Ovary (tissue), 9 donors: Measurements from ENCODE around the gene ZMYM4. TPM values are rescaled to one million over a fixed set of nuclear protein-coding genes. Genes with fewer than 3 reads are reported as not detected.

Experiments
- DNase-seq, 5 donors: peaks; one replicate each; pipeline ENCODE4 v3.0.0-alpha.2; 2019 to 2020
- H3K27ac ChIP-seq, 2 donors: fragments of 200-600 bp; one replicate each; pipeline versions ENCODE4 v1.5.1 to v1.8.0; 2019 to 2022
- H3K27me3 ChIP-seq: fragments of 200-600 bp; one replicate; pipeline ENCODE4 v1.8.0; 2022
- H3K36me3 ChIP-seq: fragments of 200-600 bp; sonication (generic); one replicate; pipeline ENCODE4 v1.5.1; 2019
- H3K4me1 ChIP-seq: one replicate; pipeline ENCODE4 v1.8.1; 2013; ENCODE audit warnings: mild to moderate bottlenecking, moderate library complexity; ENCODE audit not compliant: insufficient read depth
- H3K4me3 ChIP-seq: fragments of 200-600 bp; sonication (generic); one replicate; pipeline ENCODE4 v1.5.1; 2017
- H3K9me3 ChIP-seq, 2 donors: fragments of 200-600 bp in 1 of 2; sonication (generic) in 1 of 2; one replicate each; pipeline versions ENCODE4 v1.5.1 to v1.8.1; 2013 to 2019; ENCODE audit warnings: mild to moderate bottlenecking in 1 of 2, moderate library complexity in 1 of 2
- EP300 ChIP-seq: sonication (generic); formaldehyde crosslinking; IDR thresholded peaks from one replicate; pipeline ENCODE4 v1.6.1; 2017; ENCODE audit warnings: antibody characterized with exemption
- POLR2A ChIP-seq: fragments of 450-650 bp; IDR thresholded peaks from one replicate; pipeline ENCODE4 v1.6.1; 2017; ENCODE audit warnings: antibody characterized with exemption, mild to moderate bottlenecking, moderate library complexity
- WGBS, 3 donors: extraction: QIAGEN DNeasy Blood & Tissue Kit in 1 of 3; methylation state at CpG; one replicate each; pipeline versions ENCODE4 v1.1.5 to v1.1.7; 2013 to 2017; 5-methylcytosine and 5-hydroxymethylcytosine counted together
- intact Hi-C, 4 donors: fragments of 100-400 bp; cut with DNase I; formaldehyde crosslinking; loops; one replicate each; pipeline versions ENCODE4 v1.11.0 to v1.15.1; 2022 to 2023
- polyA plus RNA-seq, 2 donors: library from polyadenylated mRNA; stranded (reverse); fragments of 200-250 nt in 1 of 2; fragments of 350-450 nt in 1 of 2; fragmentation: Illumina TruSeq in 1 of 2; extraction: RNeasy Lipid Tissue Mini Kit (QIAGEN cat#74804) in 1 of 2; gene quantifications; one replicate each; pipeline ENCODE4 v1.2.3, GENCODE V29; 2013 to 2014
- total RNA-seq, 7 donors: library from RNA; depleted of rRNA in 2 of 7; stranded (reverse); fragments of >200 nt in 2 of 7; fragmentation: NEBNext Ultra II Directional in 3 of 7; extraction: Animal tissue kit (Norgen Biotek cat#: 25700) in 3 of 7; gene quantifications; one replicate each; pipeline versions ENCODE4 v1.1.0 to v1.2.4, GENCODE V29; 2016 to 2023
- TF ChIP-seq, protein P1 (sequence below), 3 donors: fragments of 450-650 bp in 2 of 3; fragments of 200-600 bp in 1 of 3; IDR thresholded peaks; one replicate each; pipeline versions ENCODE4 v1.5.1 to v1.8.0; 2016 to 2022; ENCODE audit warnings: antibody characterized with exemption in 3 of 3, mild to moderate bottlenecking in 1 of 3
- donor health status: DM: no; HTN: no; CAD: no; lungs with moderate emphysema.
- donor health status: DM: no; HTN: no; CAD: no.
- donor health status: Bipolar disorder and iron deficiency.
- donor health status: DM: yes; HTN: yes; CAD: no.
- donor health status: DM: no; HTN: no; CAD: no.
- donor health status: DM: yes; HTN: yes; CAD: no.

ZMYM4 gene
- total and polyA plus RNA-seq, 9 donors: 15.9 to 77.2 (median 52.2) TPM

DNA sequence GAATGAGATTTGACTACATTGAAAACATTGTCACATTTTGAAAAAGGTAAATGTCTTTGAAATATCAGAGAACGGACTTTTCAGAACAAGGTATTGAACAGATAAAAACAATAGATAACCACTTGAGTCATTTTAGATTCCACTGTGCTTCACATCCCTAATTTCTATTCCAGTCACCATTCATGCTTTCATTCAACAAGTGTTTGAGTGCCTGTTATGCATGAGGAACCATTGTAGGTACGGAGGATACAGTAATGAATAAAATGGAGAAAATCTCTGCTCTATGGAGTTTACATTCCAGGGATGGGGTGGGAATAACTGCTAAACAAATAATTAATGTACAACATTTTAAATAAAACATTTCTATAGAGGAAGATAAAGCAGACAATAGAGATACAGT, 26.3 kb downstream of the ZMYM4 start:
- WGBS, 3 donors: 94 to 98% (median 95%) methylated on average over 2 of the region's 2 CpGs
- TF ChIP-seq EP300 (no peak), POLR2A (no peak)
- TF ChIP-seq, protein P1, sequence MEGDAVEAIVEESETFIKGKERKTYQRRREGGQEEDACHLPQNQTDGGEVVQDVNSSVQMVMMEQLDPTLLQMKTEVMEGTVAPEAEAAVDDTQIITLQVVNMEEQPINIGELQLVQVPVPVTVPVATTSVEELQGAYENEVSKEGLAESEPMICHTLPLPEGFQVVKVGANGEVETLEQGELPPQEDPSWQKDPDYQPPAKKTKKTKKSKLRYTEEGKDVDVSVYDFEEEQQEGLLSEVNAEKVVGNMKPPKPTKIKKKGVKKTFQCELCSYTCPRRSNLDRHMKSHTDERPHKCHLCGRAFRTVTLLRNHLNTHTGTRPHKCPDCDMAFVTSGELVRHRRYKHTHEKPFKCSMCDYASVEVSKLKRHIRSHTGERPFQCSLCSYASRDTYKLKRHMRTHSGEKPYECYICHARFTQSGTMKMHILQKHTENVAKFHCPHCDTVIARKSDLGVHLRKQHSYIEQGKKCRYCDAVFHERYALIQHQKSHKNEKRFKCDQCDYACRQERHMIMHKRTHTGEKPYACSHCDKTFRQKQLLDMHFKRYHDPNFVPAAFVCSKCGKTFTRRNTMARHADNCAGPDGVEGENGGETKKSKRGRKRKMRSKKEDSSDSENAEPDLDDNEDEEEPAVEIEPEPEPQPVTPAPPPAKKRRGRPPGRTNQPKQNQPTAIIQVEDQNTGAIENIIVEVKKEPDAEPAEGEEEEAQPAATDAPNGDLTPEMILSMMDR (IDR thresholded peaks at IDR 0.05): no peak
- intact Hi-C loops: loop anchor here in 2 of 4 donors (5.0 to 10.0 kb wide), 2 partner anchors 93 to 100 kb away; partner anchors contain the start of gene SFPQ (in 1 of the 2)
- H3K27me3 ChIP-seq: no peaks in the 10 kb centered on the region
- H3K4me3 ChIP-seq: no peak overlapping the region
- H3K4me1 ChIP-seq: peaks cover 1% of the 10 kb centered on the region
- no peak overlapping the region for H3K27ac ChIP-seq
- no peaks in the 10 kb centered on the region for H3K9me3 ChIP-seq
- no peaks in the 10 kb centered on the region for H3K36me3 ChIP-seq
- no peak for DNase-seq

DNA sequence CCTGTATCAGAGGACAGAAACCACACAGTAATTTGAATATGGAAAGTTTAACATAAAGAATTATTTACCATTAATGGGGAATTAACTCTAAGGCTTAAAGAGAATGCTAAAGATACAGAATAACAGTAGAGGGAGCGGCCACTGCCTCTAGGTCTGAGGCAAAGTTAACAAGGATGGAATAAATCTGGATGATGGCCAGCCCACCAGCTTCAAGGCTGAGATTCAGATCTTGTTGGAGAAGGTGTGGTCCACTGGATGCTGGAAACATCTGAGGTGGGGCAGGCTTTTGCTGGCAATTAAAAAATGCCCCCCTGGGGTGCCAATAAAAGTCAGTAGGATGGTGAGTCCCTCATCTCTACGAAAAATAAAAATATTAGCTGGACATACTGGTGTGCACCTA, 29.4 kb downstream of the ZMYM4 start:
- H3K4me1 ChIP-seq: peaks cover 1% of the 10 kb centered on the region
- intact Hi-C loops: loop anchor here in 2 of 4 donors (5.0 to 10.0 kb wide), 2 partner anchors 96 to 103 kb away; partner anchors contain the start of gene SFPQ (in 1 of the 2)
- H3K9me3 ChIP-seq: no peaks in the 10 kb centered on the region
- H3K27me3 ChIP-seq: no peaks in the 10 kb centered on the region
- TF ChIP-seq, protein P1 (IDR thresholded peaks at IDR 0.05): no peak
- TF ChIP-seq EP300 (no peak), POLR2A (no peak)
- DNase-seq: no peak
- no peak overlapping the region for H3K4me3 ChIP-seq
- 80 to 93% (median 85%) methylated on average over 2 of the region's 2 CpGs for WGBS, 3 donors
- H3K36me3 ChIP-seq: no peaks in the 10 kb centered on the region
- no peak overlapping the region for H3K27ac ChIP-seq

GRCh38 chr1:35298464-35298863, 30.0 kb downstream of the ZMYM4 start:
- Histone ChIP-seq H3K27me3 (no peaks in the 10 kb centered on the region), H3K4me1 (peaks cover 1% of the 10 kb centered on the region), H3K27ac (no peak overlapping the region), H3K36me3 (no peaks in the 10 kb centered on the region), H3K9me3 (no peaks in the 10 kb centered on the region), H3K4me3 (no peak overlapping the region)
- peak in 2 of 5 donors; percentile 15 to 31 for DNase-seq
- WGBS, 3 donors: 20 to 32% (median 27%) methylated on average over 2 of the region's 2 CpGs
- TF ChIP-seq EP300 (no peak), POLR2A (no peak)
- TF ChIP-seq, protein P1 (IDR thresholded peaks at IDR 0.05): peak; percentile 21 to 30 (median 23)
- intact Hi-C loops: loop anchor here in 2 of 4 donors (5.0 to 10.0 kb wide), 2 partner anchors 96 to 104 kb away; partner anchors contain the start of gene SFPQ (in 1 of the 2)

DNA sequence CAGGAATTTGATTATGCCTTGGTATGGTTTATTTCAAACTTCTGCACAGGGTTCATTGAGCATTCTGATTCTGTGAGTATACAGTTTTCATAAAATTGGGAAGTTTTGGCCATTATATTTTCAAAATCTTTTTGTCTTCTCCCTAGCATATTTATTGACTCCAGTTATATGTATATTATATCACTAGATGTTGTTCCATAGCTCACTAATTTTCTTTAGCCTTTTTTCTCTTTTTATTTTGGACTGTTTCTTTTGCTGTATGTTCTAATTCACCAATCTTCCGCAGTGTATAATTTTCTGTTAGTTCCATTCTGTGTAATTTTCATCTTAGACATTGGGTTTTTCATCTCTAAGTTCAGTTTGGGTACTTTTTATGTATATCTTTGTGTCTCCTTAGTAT, 31.9 kb downstream of the ZMYM4 start:
- Histone ChIP-seq H3K4me1 (peaks cover 1% of the 10 kb centered on the region), H3K27me3 (no peaks in the 10 kb centered on the region), H3K9me3 (no peaks in the 10 kb centered on the region), H3K36me3 (no peaks in the 10 kb centered on the region), H3K27ac (no peak overlapping the region), H3K4me3 (no peak overlapping the region)
- DNase-seq: no peak
- intact Hi-C loops: no loop called here
- TF ChIP-seq, protein P1 (IDR thresholded peaks at IDR 0.05): no peak
- TF ChIP-seq EP300 (no peak), POLR2A (no peak)
- WGBS, 3 donors: 92 to 97% (median 96%) methylated on average over 1 of the region's 1 CpG
